Fibroblast of lung (primary cell): Measurements from ENCODE around the gene RAPGEF3.

Experiments
- CTCF ChIP-seq, 2 donors: IDR thresholded peaks in 1 of 2; conservative IDR thresholded peaks in 1 of 2; 1 replicate in 1 of 2; 2 replicates in 1 of 2; pipeline ENCODE4 v1.5.1; 2011 to 2012; ENCODE audit warnings: low read length in 2 of 2, control low read depth in 1 of 2, inconsistent platforms in 1 of 2, low read depth in 1 of 2, mild to moderate bottlenecking in 1 of 2
- EZH2 ChIP-seq: IDR thresholded peaks from 2 replicates; pipeline ENCODE4 v1.5.1; 2012; ENCODE audit warnings: low read length, control low read depth, mild to moderate bottlenecking; ENCODE audit errors: missing control alignments

GRCh38 chr12:47777741-47778558 is 19.3 kb upstream of the RAPGEF3 start:
- no peak for TF ChIP-seq EZH2
- TF ChIP-seq CTCF (conservative IDR thresholded peaks at IDR 0.05 in 1 of 2, IDR thresholded peaks at IDR 0.05 in 1 of 2; ENCODE audit: low read depth in 1 of 2, low read length in 2 of 2) = no peak
